Lung (tissue), 12 donors: ENCODE results near the gene DUSP10. TPM values are rescaled to one million over a fixed set of nuclear protein-coding genes. Genes with fewer than 3 reads are reported as not detected.

Experiments
- ATAC-seq: fragments of 200-7000 bp; cut with Tn5 transposase; one replicate; pipeline ENCODE4 v1.9.1; 2020; ENCODE audit warnings: moderate number of reproducible peaks; ENCODE audit not compliant: insufficient read depth, low FRiP score
- DNase-seq, 3 donors: peaks; one replicate each; pipeline ENCODE4 v3.0.0-alpha.2; 2013 to 2017
- H3K27ac ChIP-seq, 2 donors: one replicate each; pipeline ENCODE4 v1.5.1; 2013; ENCODE audit warnings: mild to moderate bottlenecking in 2 of 2, moderate library complexity in 2 of 2, control low read depth in 1 of 2, inconsistent platforms in 1 of 2, low read depth in 1 of 2, low read length in 1 of 2
- H3K27me3 ChIP-seq, 3 donors: one replicate each; pipeline ENCODE4 v1.5.1; 2013; ENCODE audit warnings: low read length in 2 of 3; ENCODE audit not compliant: control insufficient read depth in 3 of 3, insufficient read depth in 3 of 3
- H3K36me3 ChIP-seq, 4 donors: one replicate each; pipeline ENCODE4 v1.5.1; 2013; ENCODE audit warnings: low read length in 4 of 4, mild to moderate bottlenecking in 1 of 4, moderate library complexity in 1 of 4; ENCODE audit not compliant: control insufficient read depth in 4 of 4, insufficient read depth in 4 of 4
- H3K4me1 ChIP-seq, 5 donors: one replicate each; pipeline ENCODE4 v1.5.1; 2013; ENCODE audit warnings: low read length in 5 of 5, mild to moderate bottlenecking in 2 of 5, moderate library complexity in 1 of 5; ENCODE audit not compliant: control insufficient read depth in 5 of 5, insufficient read depth in 5 of 5
- H3K4me3 ChIP-seq: one replicate; pipeline ENCODE4 v1.5.1; 2013; ENCODE audit warnings: mild to moderate bottlenecking, control low read depth, moderate library complexity
- H3K9ac ChIP-seq, 2 donors: one replicate each; pipeline ENCODE4 v1.5.1; 2013; ENCODE audit warnings: low read length in 2 of 2, control low read depth in 1 of 2; ENCODE audit not compliant: insufficient read depth in 1 of 2
- H3K9me3 ChIP-seq, 4 donors: one replicate each; pipeline ENCODE4 v1.5.1; 2013; ENCODE audit warnings: low read length in 3 of 4, mild to moderate bottlenecking in 1 of 4, moderate library complexity in 1 of 4; ENCODE audit not compliant: control insufficient read depth in 4 of 4, insufficient read depth in 3 of 4
- CTCF ChIP-seq: IDR thresholded peaks from 2 replicates; pipeline ENCODE4 v1.5.1; 2012; ENCODE audit warnings: mild to moderate bottlenecking; ENCODE audit errors: control extremely low read depth, extremely low read depth
- WGBS, 2 donors: extraction: QIAGEN DNeasy Blood & Tissue Kit; methylation state at CpG; one replicate each; pipeline ENCODE4 v1.1.7; 2013; 5-methylcytosine and 5-hydroxymethylcytosine counted together
- polyA plus RNA-seq, 2 donors: library from polyadenylated mRNA; stranded (reverse); fragments of 200-250 nt; gene quantifications; one replicate each; pipeline ENCODE4 v1.2.1, GENCODE V29; 2013
- total RNA-seq, 2 donors: library from RNA; depleted of rRNA in 1 of 2; stranded (reverse); fragments of >200 nt in 1 of 2; gene quantifications; one replicate each; pipeline ENCODE4 v1.2.1, GENCODE V29; 2014 to 2021
- donor health status: control.
- donor health status: control.
- donor health status: Bipolar disorder and iron deficiency.
- donor health status: healthy.
- donor health status: DM: yes; HTN: yes; CAD: no.

Gene DUSP10
- total and polyA plus RNA-seq, 4 donors: 5.3 to 17.2 (median 11.5) TPM

- no peaks in the 10 kb centered on the region for H3K27me3 ChIP-seq
- no peak for TF ChIP-seq CTCF
- DNase-seq (no peak), ATAC-seq (peak; percentile 37)
- H3K4me1 ChIP-seq: peaks cover 0 to 17% (median 3%) of the 10 kb centered on the region in 5 donors
- H3K9me3 ChIP-seq: peaks cover 0 to 2% (median 0%) of the 10 kb centered on the region in 4 donors
- no peak overlapping the region for H3K9ac ChIP-seq
- H3K4me3 ChIP-seq: no peak overlapping the region
- 45 to 64% methylated on average over 3 of the region's 3 CpGs for WGBS, 2 donors
- H3K27ac ChIP-seq: peak overlapping the region in 1 of 2 donors; percentile 2
- H3K36me3 ChIP-seq: peaks cover 0 to 2% (median 0%) of the 10 kb centered on the region in 4 donors
These were observed 15.9 kb downstream of the DUSP10 start for GRCh38 chr1:221725735-221726672.

GRCh38 chr1:221724931-221725605 lies 16.8 kb downstream of the DUSP10 start:
- peaks cover 0 to 13% (median 3%) of the 10 kb centered on the region in 5 donors for H3K4me1 ChIP-seq
- DNase-seq (no peak), ATAC-seq (peak; percentile 72)
- no peak for TF ChIP-seq CTCF
- H3K9me3 ChIP-seq: peaks cover 0 to 2% (median 0%) of the 10 kb centered on the region in 4 donors
- peaks cover 0 to 2% (median 0%) of the 10 kb centered on the region in 4 donors for H3K36me3 ChIP-seq
- H3K27me3 ChIP-seq: no peaks in the 10 kb centered on the region
- no peak overlapping the region for H3K9ac ChIP-seq
- no peak overlapping the region for H3K4me3 ChIP-seq
- 78 to 79% methylated on average over 4 of the region's 4 CpGs for WGBS, 2 donors
- H3K27ac ChIP-seq: no peak overlapping the region

DNA sequence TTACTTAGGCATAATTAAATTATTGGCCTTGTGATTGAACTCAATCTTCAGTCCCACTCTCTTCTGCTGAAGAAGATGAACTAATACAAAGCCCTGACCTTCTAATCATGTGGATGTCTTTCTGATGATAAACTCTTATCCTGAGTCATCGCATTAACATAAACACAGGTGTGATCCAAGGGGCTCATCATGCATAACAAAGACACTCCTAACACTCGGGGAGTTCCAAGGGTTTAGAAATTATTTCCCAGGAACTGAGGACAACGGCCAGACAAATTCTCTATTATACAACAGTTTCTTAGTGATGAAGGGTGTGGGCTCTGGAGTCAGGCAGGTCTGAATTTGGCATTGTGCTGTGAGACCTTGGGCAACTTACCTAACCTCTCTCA lies 18.0 kb downstream of the DUSP10 start:
- WGBS, 2 donors: 96 to 97% methylated on average over 3 of the region's 3 CpGs
- no peak for ATAC-seq
- TF ChIP-seq CTCF: no peak
- Histone ChIP-seq H3K4me1 (peaks cover 2 to 13% (median 6%) of the 10 kb centered on the region in 5 donors), H3K9ac (no peak overlapping the region), H3K27ac (no peak overlapping the region), H3K27me3 (no peaks in the 10 kb centered on the region), H3K4me3 (no peak overlapping the region), H3K36me3 (peaks cover 0 to 2% (median 0%) of the 10 kb centered on the region in 4 donors), H3K9me3 (peaks cover 0 to 2% (median 0%) of the 10 kb centered on the region in 4 donors)
- DNase-seq: no peak
